Activated naive CD4-positive, alpha-beta T cell treated with anti-CD3 and anti-CD28 coated beads, Interleukin-2, amount 50 U/mL, for 72 hours (primary cell): Measurements from ENCODE around the gene TGFBI. TPM values are rescaled to one million over a fixed set of nuclear protein-coding genes. Genes with fewer than 3 reads are reported as not detected.
A peak's percentile ranks its signal among the peaks of the same experiment; 100 is the strongest.

Source experiments
- ATAC-seq, 2 donors: fragments of 150-1000 bp; cut with Tn5 transposase; 2 replicates each; pipeline ENCODE4 v1.10.0; 2021; ENCODE audit warnings: mild to moderate bottlenecking in 2 of 2, moderate library complexity in 2 of 2
- DNase-seq, 2 donors: peaks; one replicate each; pipeline ENCODE4 v3.0.0; 2021 to 2022; ENCODE audit warnings: low spot score in 2 of 2
- H3K27ac Mint-ChIP-seq, 2 donors: one replicate each; pipeline ENCODE4 v1.8.0; 2022; ENCODE audit warnings: mild to moderate bottlenecking in 2 of 2, mixed read lengths in 2 of 2
- H3K36me3 Mint-ChIP-seq, 2 donors: one replicate each; pipeline ENCODE4 v1.8.0; 2022; ENCODE audit warnings: mixed read lengths in 2 of 2
- H3K9me3 Mint-ChIP-seq, 2 donors: one replicate each; pipeline ENCODE4 v1.8.0; 2022; ENCODE audit warnings: mixed read lengths in 2 of 2
- total RNA-seq, 2 donors: library from RNA; stranded (reverse); gene quantifications; one replicate each; pipeline ENCODE4 v1.2.3, GENCODE V29; 2022

Gene TGFBI
- total RNA-seq, 2 donors from 2014 or later = not detected

GRCh38 chr5:136016945-136017530 is 11.8 kb upstream of the TGFBI start:
- no peaks in the 10 kb centered on the region for H3K36me3 Mint-ChIP-seq
- ATAC-seq (no peak), DNase-seq (no peak)
- H3K9me3 Mint-ChIP-seq = no peaks in the 10 kb centered on the region
- H3K27ac Mint-ChIP-seq = no peak overlapping the region

GRCh38 chr5:136018814-136019783 is 9.7 kb upstream of the TGFBI start:
- Mint-ChIP-seq H3K27ac (no peak overlapping the region), H3K36me3 (no peaks in the 10 kb centered on the region), H3K9me3 (no peaks in the 10 kb centered on the region)
- ATAC-seq = no peak
- no peak for DNase-seq

GRCh38 chr5:136020001-136020382 is 8.8 kb upstream of the TGFBI start:
- Mint-ChIP-seq H3K36me3 (no peaks in the 10 kb centered on the region), H3K27ac (peak overlapping the region in 1 of 2 donors; percentile 19), H3K9me3 (no peaks in the 10 kb centered on the region)
- ATAC-seq = peak in 1 of 2 donors; percentile 14
- no peak for DNase-seq

GRCh38 chr5:136020383-136021015 is 8.3 kb upstream of the TGFBI start:
- ATAC-seq (peak; percentile 88 to 89), DNase-seq (peak in 1 of 2 donors; percentile 58)
- no peak overlapping the region for H3K27ac Mint-ChIP-seq
- H3K36me3 Mint-ChIP-seq = no peaks in the 10 kb centered on the region
- no peaks in the 10 kb centered on the region for H3K9me3 Mint-ChIP-seq

GRCh38 chr5:136021016-136021405 is 7.8 kb upstream of the TGFBI start:
- Mint-ChIP-seq H3K27ac (no peak overlapping the region), H3K9me3 (no peaks in the 10 kb centered on the region)
- no peak for ATAC-seq

GRCh38 chr5:136022965-136023364 is 5.8 kb upstream of the TGFBI start:
- DNase-seq (no peak), ATAC-seq (no peak)
- Mint-ChIP-seq H3K27ac (no peak overlapping the region), H3K36me3 (no peaks in the 10 kb centered on the region), H3K9me3 (no peaks in the 10 kb centered on the region)

More at GRCh38 chr5:136021016-136021405, 7.8 kb upstream of the TGFBI start:
- no peaks in the 10 kb centered on the region for H3K36me3 Mint-ChIP-seq
- no peak for DNase-seq

GRCh38 chr5:136023958-136024541 is 4.7 kb upstream of the TGFBI start:
- no peaks in the 10 kb centered on the region for H3K9me3 Mint-ChIP-seq
- no peak overlapping the region for H3K27ac Mint-ChIP-seq
- DNase-seq (no peak), ATAC-seq (no peak)
- no peaks in the 10 kb centered on the region for H3K36me3 Mint-ChIP-seq

GRCh38 chr5:136025900-136026299 is 2.9 kb upstream of the TGFBI start:
- Mint-ChIP-seq H3K36me3 (no peaks in the 10 kb centered on the region), H3K27ac (no peak overlapping the region), H3K9me3 (no peaks in the 10 kb centered on the region)
- no peak for ATAC-seq
- DNase-seq = no peak

- H3K36me3 Mint-ChIP-seq = no peaks in the 10 kb centered on the region
- no peak for DNase-seq
Observed at GRCh38 chr5:136026636-136027035, 2.2 kb upstream of the TGFBI start.

GRCh38 chr5:136027311-136027710 is 1.5 kb upstream of the TGFBI start:
- ATAC-seq = no peak
- H3K27ac Mint-ChIP-seq = no peak overlapping the region
- no peaks in the 10 kb centered on the region for H3K9me3 Mint-ChIP-seq
- H3K36me3 Mint-ChIP-seq = no peaks in the 10 kb centered on the region
- DNase-seq = no peak

More at GRCh38 chr5:136026636-136027035, 2.2 kb upstream of the TGFBI start:
- ATAC-seq = no peak
- no peaks in the 10 kb centered on the region for H3K9me3 Mint-ChIP-seq
- H3K27ac Mint-ChIP-seq = no peak overlapping the region

GRCh38 chr5:136028090-136028489 is 698 bp upstream of the TGFBI start:
- no peak for ATAC-seq
- H3K9me3 Mint-ChIP-seq = no peaks in the 10 kb centered on the region
- no peak overlapping the region for H3K27ac Mint-ChIP-seq
- H3K36me3 Mint-ChIP-seq = no peaks in the 10 kb centered on the region
- no peak for DNase-seq

GRCh38 chr5:136030252-136030651 is 1.5 kb downstream of the TGFBI start:
- no peaks in the 10 kb centered on the region for H3K9me3 Mint-ChIP-seq
- DNase-seq (no peak), ATAC-seq (no peak)
- H3K36me3 Mint-ChIP-seq = no peaks in the 10 kb centered on the region
- no peak overlapping the region for H3K27ac Mint-ChIP-seq

- Mint-ChIP-seq H3K27ac (no peak overlapping the region), H3K36me3 (no peaks in the 10 kb centered on the region), H3K9me3 (no peaks in the 10 kb centered on the region)
- DNase-seq (no peak), ATAC-seq (no peak)
Observed at GRCh38 chr5:136030956-136031611, 2.3 kb downstream of the TGFBI start.

- ATAC-seq = no peak
- H3K27ac Mint-ChIP-seq = no peak overlapping the region
- H3K36me3 Mint-ChIP-seq = no peaks in the 10 kb centered on the region
- no peak for DNase-seq
- H3K9me3 Mint-ChIP-seq = no peaks in the 10 kb centered on the region
Observed at GRCh38 chr5:136031711-136032110, 2.9 kb downstream of the TGFBI start.

GRCh38 chr5:136032564-136032963 is 3.8 kb downstream of the TGFBI start:
- Mint-ChIP-seq H3K27ac (no peak overlapping the region), H3K36me3 (peaks cover 2 to 3% of the 10 kb centered on the region in 2 donors), H3K9me3 (peaks cover 0 to under 1% of the 10 kb centered on the region in 2 donors)
- DNase-seq (no peak), ATAC-seq (no peak)

- no peak for ATAC-seq
- H3K9me3 Mint-ChIP-seq = peaks cover 0 to 3% of the 10 kb centered on the region in 2 donors
- H3K36me3 Mint-ChIP-seq = peaks cover 6 to 9% of the 10 kb centered on the region in 2 donors
- no peak overlapping the region for H3K27ac Mint-ChIP-seq
- no peak for DNase-seq
Observed at GRCh38 chr5:136033234-136033633, 4.4 kb downstream of the TGFBI start.
